HepG2 (cell line): Measurements from ENCODE around the gene RIN3. TPM values are rescaled to one million over a fixed set of nuclear protein-coding genes. Genes with fewer than 3 reads are reported as not detected.
A peak's percentile ranks its signal among the peaks of the same experiment; 100 is the strongest.

Source experiments
- BCL6 ChIP-seq: IDR thresholded peaks from 2 replicates; pipeline ENCODE4 v1.6.1; 2016; ENCODE audit warnings: missing genetic modification reagents, missing compliant biosample characterization
- FOXO1 ChIP-seq: sonication (generic); formaldehyde crosslinking; IDR thresholded peaks from 2 replicates; pipeline ENCODE4 v1.4.0; 2020; ENCODE audit warnings: missing genetic modification reagents
- KAT2B ChIP-seq: fragments of 150-350 bp; IDR thresholded peaks from 2 replicates; pipeline ENCODE4 v1.6.1; 2014; ENCODE audit warnings: low read depth, low read length, borderline replicate concordance
- NFIB ChIP-seq: sonication (generic); formaldehyde crosslinking; IDR thresholded peaks from 2 replicates; pipeline ENCODE4 v1.9.0; 2021; ENCODE audit warnings: missing genetic modification reagents, mild to moderate bottlenecking, borderline replicate concordance
- PITX1 ChIP-seq: sonication (generic); formaldehyde crosslinking; IDR thresholded peaks from 2 replicates; pipeline ENCODE4 v1.5.1; 2020; ENCODE audit warnings: mild to moderate bottlenecking, missing genetic modification reagents
- SAP130 ChIP-seq: IDR thresholded peaks from 2 replicates; pipeline ENCODE4 v1.6.1; 2016; ENCODE audit warnings: low read depth
- SKI ChIP-seq: fragments of 450-650 bp; IDR thresholded peaks from one replicate; pipeline ENCODE4 v1.6.1; 2018; ENCODE audit warnings: mild to moderate bottlenecking; ENCODE audit not compliant: partially characterized antibody
- SP4 ChIP-seq: sonication (generic); formaldehyde crosslinking; IDR thresholded peaks from 2 replicates; pipeline ENCODE4 v1.8.1; 2023; ENCODE audit warnings: mild to moderate bottlenecking, missing genetic modification reagents
- SUZ12 ChIP-seq: fragments of 150-350 bp; IDR thresholded peaks from 2 replicates; pipeline ENCODE4 v1.6.1; 2014; ENCODE audit warnings: low read depth, low read length
- ZFP36L1 ChIP-seq: sonication (generic); formaldehyde crosslinking; IDR thresholded peaks from 2 replicates; pipeline ENCODE4 v1.8.0; 2022; ENCODE audit warnings: mild to moderate bottlenecking, missing genetic modification reagents, moderate library complexity
- ZFP37 ChIP-seq: sonication (generic); formaldehyde crosslinking; IDR thresholded peaks from 2 replicates; pipeline ENCODE4 v1.4.0; 2020; ENCODE audit warnings: missing genetic modification reagents, borderline replicate concordance
- ZNF292 ChIP-seq: sonication (generic); formaldehyde crosslinking; IDR thresholded peaks from 2 replicates; pipeline ENCODE4 v1.8.1; 2022; ENCODE audit warnings: mild to moderate bottlenecking, low read depth, missing genetic modification reagents, borderline replicate concordance
- ZNF335 ChIP-seq: sonication (generic); formaldehyde crosslinking; IDR thresholded peaks from 2 replicates; pipeline ENCODE4 v1.4.0; 2020; ENCODE audit warnings: missing genetic modification reagents
- ZNF383 ChIP-seq: sonication (generic); formaldehyde crosslinking; IDR thresholded peaks from 2 replicates; pipeline ENCODE4 v1.4.0; 2020; ENCODE audit warnings: missing genetic modification reagents, mild to moderate bottlenecking, borderline replicate concordance
- ZNF589 ChIP-seq: sonication (generic); formaldehyde crosslinking; conservative IDR thresholded peaks from 2 replicates; pipeline ENCODE4 v1.8.0; 2022; ENCODE audit warnings: mild to moderate bottlenecking, moderate library complexity, missing genetic modification reagents
- polyA plus RNA-seq, 8 experiments: library from polyadenylated mRNA; depleted of rRNA in 3 of 8; stranded (reverse) in 7 of 8; unstranded in 1 of 8; fragments of >200 nt; fragmentation: Illumina TruSeq in 4 of 8; extraction: Trizol in 4 of 8; gene quantifications; 2 replicates each; pipeline versions ENCODE4 v1.2.1 to v1.2.3, GENCODE V29; 2011 to 2016; ENCODE audit warnings: low read depth in 4 of 8, missing spikeins in 1 of 8, mixed read lengths in 1 of 8; ENCODE audit not compliant: insufficient read depth in 1 of 8
- total RNA-seq, 5 experiments: library from RNA; depleted of rRNA; stranded (reverse); fragments of >200 nt; fragmentation: Illumina TruSeq; extraction: Trizol; gene quantifications; 2 replicates each; pipeline ENCODE4 v1.2.3, GENCODE V29; 2016; ENCODE audit warnings: low read depth in 1 of 5
- TF ChIP-seq, protein P1 (sequence below): sonication (generic); formaldehyde crosslinking; IDR thresholded peaks from 2 replicates; pipeline ENCODE4 v1.8.0; 2023; ENCODE audit warnings: mild to moderate bottlenecking, missing genetic modification reagents
- TF ChIP-seq, protein P2 (sequence below): sonication (generic); formaldehyde crosslinking; IDR thresholded peaks from 2 replicates; pipeline ENCODE4 v1.8.1; 2022; ENCODE audit warnings: mild to moderate bottlenecking, missing genetic modification reagents
- TF ChIP-seq, protein P3 (sequence below): IDR thresholded peaks from 2 replicates; pipeline ENCODE4 v1.6.1; 2012; ENCODE audit warnings: low read depth, low read length, improper control_type of control experiment
- TF ChIP-seq, protein P4 (sequence below): sonication (generic); formaldehyde crosslinking; IDR thresholded peaks from 2 replicates; pipeline ENCODE4 v1.5.1; 2020; ENCODE audit warnings: mild to moderate bottlenecking, missing genetic modification reagents, moderate library complexity

The RIN3 gene
- total and polyA plus RNA-seq, 2 of the 13 experiments (the other 11 are each of a cell fraction or from before 2014, with no cell fraction given): 2.3 to 3.6 TPM

DNA sequence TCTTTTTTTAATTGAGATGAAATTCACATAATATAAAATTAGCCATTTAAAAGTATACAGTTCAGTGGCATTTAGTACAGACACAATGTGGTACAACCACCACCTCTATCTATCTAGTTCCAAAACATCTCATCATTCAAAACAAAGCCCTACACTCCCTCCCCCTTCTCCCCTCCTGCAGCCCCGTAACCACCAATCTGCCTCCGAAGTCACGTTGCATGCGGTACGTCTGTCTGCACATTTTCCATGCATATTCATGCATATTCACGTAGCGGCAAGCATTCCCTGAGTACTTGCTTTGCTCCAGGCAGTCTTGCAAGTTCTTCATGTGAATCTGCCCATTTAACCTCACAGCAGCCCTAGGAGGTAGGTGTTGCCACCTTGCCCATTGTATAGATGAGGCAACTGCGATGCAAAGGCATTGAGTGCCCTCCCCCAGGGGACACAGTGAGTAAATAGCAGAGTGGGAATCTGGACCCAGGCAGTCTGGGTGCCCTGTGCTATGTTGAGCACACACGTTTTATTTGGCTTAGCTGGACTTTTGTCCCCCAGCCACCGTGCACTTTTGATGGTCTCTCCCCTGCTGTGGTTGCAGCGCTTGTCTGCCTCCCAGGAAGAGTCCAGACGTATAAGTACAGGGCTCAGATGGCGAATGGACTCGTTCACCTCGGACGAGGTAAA lies 43.4 kb downstream of the RIN3 start (continued):
- TF ChIP-seq KAT2B (no peak), ZNF292 (CRISPR knock-in tag) (peak; percentile 97; the same call in 1 of the 2 replicates), SAP130 (CRISPR knock-in tag) (peak; percentile 70), ZNF383 (no peak), NFIB (CRISPR knock-in tag) (no peak), FOXO1 (CRISPR knock-in tag) (peak; percentile 86), ZFP37 (CRISPR knock-in tag) (no peak), SKI (peak; percentile 95), ZFP36L1 (no peak), SUZ12 (no peak), PITX1 (CRISPR knock-in tag) (peak; percentile 74; the same call in 1 of the 2 replicates), BCL6 (CRISPR knock-in tag) (peak; percentile 78), ZNF335 (CRISPR knock-in tag) (0 out of 2 replicates have a peak, but pooled peaks have one; percentile 26), SP4 (no peak), ZNF589 (no peak)
- TF ChIP-seq, protein P1, sequence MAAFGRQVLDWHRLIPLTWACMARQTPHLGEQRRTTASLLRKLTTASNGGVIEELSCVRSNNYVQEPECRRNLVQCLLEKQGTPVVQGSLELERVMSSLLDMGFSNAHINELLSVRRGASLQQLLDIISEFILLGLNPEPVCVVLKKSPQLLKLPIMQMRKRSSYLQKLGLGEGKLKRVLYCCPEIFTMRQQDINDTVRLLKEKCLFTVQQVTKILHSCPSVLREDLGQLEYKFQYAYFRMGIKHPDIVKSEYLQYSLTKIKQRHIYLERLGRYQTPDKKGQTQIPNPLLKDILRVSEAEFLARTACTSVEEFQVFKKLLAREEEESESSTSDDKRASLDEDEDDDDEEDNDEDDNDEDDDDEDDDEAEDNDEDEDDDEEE (CRISPR knock-in tag): no peak
- TF ChIP-seq, protein P2, sequence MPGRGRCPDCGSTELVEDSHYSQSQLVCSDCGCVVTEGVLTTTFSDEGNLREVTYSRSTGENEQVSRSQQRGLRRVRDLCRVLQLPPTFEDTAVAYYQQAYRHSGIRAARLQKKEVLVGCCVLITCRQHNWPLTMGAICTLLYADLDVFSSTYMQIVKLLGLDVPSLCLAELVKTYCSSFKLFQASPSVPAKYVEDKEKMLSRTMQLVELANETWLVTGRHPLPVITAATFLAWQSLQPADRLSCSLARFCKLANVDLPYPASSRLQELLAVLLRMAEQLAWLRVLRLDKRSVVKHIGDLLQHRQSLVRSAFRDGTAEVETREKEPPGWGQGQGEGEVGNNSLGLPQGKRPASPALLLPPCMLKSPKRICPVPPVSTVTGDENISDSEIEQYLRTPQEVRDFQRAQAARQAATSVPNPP: no peak; the same call in 1 of the 2 replicates
- TF ChIP-seq, protein P3, sequence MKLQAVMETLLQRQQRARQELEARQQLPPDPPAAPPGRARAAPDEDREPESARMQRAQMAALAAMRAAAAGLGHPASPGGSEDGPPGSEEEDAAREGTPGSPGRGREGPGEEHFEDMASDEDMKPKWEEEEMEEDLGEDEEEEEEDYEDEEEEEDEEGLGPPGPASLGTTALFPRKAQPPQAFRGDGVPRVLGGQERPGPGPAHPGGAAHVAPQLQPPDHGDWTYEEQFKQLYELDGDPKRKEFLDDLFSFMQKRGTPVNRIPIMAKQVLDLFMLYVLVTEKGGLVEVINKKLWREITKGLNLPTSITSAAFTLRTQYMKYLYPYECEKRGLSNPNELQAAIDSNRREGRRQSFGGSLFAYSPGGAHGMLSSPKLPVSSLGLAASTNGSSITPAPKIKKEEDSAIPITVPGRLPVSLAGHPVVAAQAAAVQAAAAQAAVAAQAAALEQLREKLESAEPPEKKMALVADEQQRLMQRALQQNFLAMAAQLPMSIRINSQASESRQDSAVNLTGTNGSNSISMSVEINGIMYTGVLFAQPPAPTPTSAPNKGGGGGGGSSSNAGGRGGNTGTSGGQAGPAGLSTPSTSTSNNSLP: peak; percentile 59; the same call in 1 of the 2 replicates
- TF ChIP-seq, protein P4, sequence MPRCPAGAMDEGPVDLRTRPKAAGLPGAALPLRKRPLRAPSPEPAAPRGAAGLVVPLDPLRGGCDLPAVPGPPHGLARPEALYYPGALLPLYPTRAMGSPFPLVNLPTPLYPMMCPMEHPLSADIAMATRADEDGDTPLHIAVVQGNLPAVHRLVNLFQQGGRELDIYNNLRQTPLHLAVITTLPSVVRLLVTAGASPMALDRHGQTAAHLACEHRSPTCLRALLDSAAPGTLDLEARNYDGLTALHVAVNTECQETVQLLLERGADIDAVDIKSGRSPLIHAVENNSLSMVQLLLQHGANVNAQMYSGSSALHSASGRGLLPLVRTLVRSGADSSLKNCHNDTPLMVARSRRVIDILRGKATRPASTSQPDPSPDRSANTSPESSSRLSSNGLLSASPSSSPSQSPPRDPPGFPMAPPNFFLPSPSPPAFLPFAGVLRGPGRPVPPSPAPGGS (CRISPR knock-in tag): no peak
